ENCODE measurements around the gene PLEKHA5. TPM values are rescaled to one million over a fixed set of nuclear protein-coding genes. Genes with fewer than 3 reads are reported as not detected.

Gene PLEKHA5
- total and polyA plus RNA-seq, 2 of the 4 experiments (the other 2 are of a cell fraction) = 5.3 to 12.2 TPM

DNA sequence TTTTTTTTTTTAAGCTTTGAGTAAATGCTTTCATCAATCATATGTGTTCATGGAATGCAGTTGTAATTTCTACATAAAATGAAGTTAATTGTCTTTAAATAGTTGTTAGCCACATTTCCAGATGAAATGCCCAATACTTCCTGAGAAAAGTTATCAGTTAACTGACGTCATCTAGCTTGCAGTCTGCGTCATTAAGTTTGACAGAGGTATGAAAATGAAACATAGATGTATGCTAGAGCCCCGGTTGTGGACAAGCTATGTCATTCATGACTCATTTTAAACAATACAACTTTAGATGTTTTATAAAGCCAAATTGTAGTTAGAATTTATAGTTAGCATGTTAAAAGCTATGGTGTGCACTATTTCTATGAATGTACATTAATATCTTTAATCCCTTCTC lies 90.7 kb downstream of the PLEKHA5 start:
- intact Hi-C loops (cut with micrococcal nuclease) = loop anchor here (5.0 kb wide), 1 partner anchor 47 kb away; no protein-coding TSS in a partner anchor
- Histone ChIP-seq H3K4me3 (ENCODE audit: insufficient read depth, low read depth, low read length) (no peak overlapping the region), H3K14ac (replicated peaks; ENCODE audit: low read depth, low read length) (no peak overlapping the region), H3K79me1 (ENCODE audit: low read depth in 1 of 2, low read length in 2 of 2) (peaks cover 18 to 37% of the 10 kb centered on the region in 2 experiments), H3K9me3 (ENCODE audit: control insufficient read depth, insufficient read depth, low read length) (no peaks in the 10 kb centered on the region), H2BK15ac (ENCODE audit: low read depth, low read length) (no peak overlapping the region), H3K4me1 (ENCODE audit: control insufficient read depth, insufficient read depth, low read length) (peaks cover 12% of the 10 kb centered on the region), H2BK5ac (ENCODE audit: low read depth, low read length, poor library complexity, severe bottlenecking) (no peak overlapping the region), H2AK5ac (ENCODE audit: low read depth, low read length) (no peak overlapping the region), H2AK9ac (replicated peaks; ENCODE audit: low read depth, low read length, poor library complexity) (no peak overlapping the region), H3K9me1 (ENCODE audit: insufficient read depth, low read length) (peaks cover 8% of the 10 kb centered on the region), H3K9ac (ENCODE audit: low read depth, low read length) (no peak overlapping the region), H3K4ac (ENCODE audit: low read depth, low read length) (no peak overlapping the region), H4K91ac (ENCODE audit: insufficient read depth, low read depth, low read length) (no peak overlapping the region), H3K4me2 (ENCODE audit: low read depth, low read length) (no peak overlapping the region), H3K18ac (ENCODE audit: low read depth, low read length) (no peak overlapping the region), H3K56ac (ENCODE audit: extremely low read depth, insufficient read depth, low read length) (no peak overlapping the region), H3K36me3 (ENCODE audit: control insufficient read depth, insufficient read depth, low read length) (no peaks in the 10 kb centered on the region), H3K27ac (ENCODE audit: insufficient read depth, low read length) (no peak overlapping the region), H4K8ac (ENCODE audit: low read depth in 2 of 2, low read length in 2 of 2) (no peak overlapping the region), H2BK120ac (ENCODE audit: low read depth, low read length) (no peak overlapping the region), H4K20me1 (ENCODE audit: insufficient read depth, low read length) (peaks cover 3% of the 10 kb centered on the region; the same call in 1 of the 2 replicates), H4K5ac (ENCODE audit: low read depth, low read length) (no peak overlapping the region), H2AFZ (replicated peaks; ENCODE audit: low read length, poor library complexity) (no peak overlapping the region), H2BK20ac (ENCODE audit: low read depth, low read length) (no peak overlapping the region), H3K27me3 (ENCODE audit: control insufficient read depth, insufficient read depth, low read length) (no peaks in the 10 kb centered on the region), H3K23ac (ENCODE audit: low read depth, low read length) (no peak overlapping the region)
- no CpG with 5 or more reads among the region's 3 CpGs for WGBS, 2 experiments (ENCODE audit: extremely low coverage in 2 of 2, insufficient read length in 1 of 2)
- ChIA-PET CTCF (interaction anchor here (0.6 kb wide), 2 partner anchors 90 to 103 kb away, joined by 3 to 5 read pairs; no protein-coding TSS in a partner anchor), POLR2A (ENCODE audit: unreplicated experiment) (interaction anchor here (0.6 kb wide), 1 partner anchor 9 kb away, joined by 5 read pairs; no protein-coding TSS in a partner anchor)
- BruUV-seq (replicated peaks) = no TSS peak
- DNase-seq (peak; percentile 94), ATAC-seq (ENCODE audit: low read depth) (no peak)
- TF ChIP-seq MAZ (IDR thresholded peaks at IDR 0.05; ENCODE audit: borderline replicate concordance, low read depth, low read length) (no peak), MAFK (IDR thresholded peaks at IDR 0.05; ENCODE audit: low read depth, low read length) (no peak), FOS (IDR thresholded peaks at IDR 0.05; ENCODE audit: low read depth, low read length) (peak; percentile 70), RFX5 (IDR thresholded peaks at IDR 0.05; ENCODE audit: low read depth, low read length) (no peak)
- dilution Hi-C loops (cut with HindIII; ENCODE audit: low sequenced_read_pairs, unreplicated experiment) = no loop called here
- in situ Hi-C loops (cut with MboI; ENCODE audit: low sequenced_read_pairs) = no loop called here

Data from IMR-90 (cell line).